Breast epithelium (tissue), 4 donors: ENCODE results near the gene WDR74. TPM values are rescaled to one million over a fixed set of nuclear protein-coding genes. Genes with fewer than 3 reads are reported as not detected.

ENCODE experiments used
- DNase-seq, 2 donors: peaks; one replicate each; pipeline ENCODE4 v3.0.0-alpha.2; 2019; ENCODE audit warnings: low spot score in 2 of 2
- H3K27ac ChIP-seq, 2 donors: fragments of 200-600 bp; sonication (generic) in 1 of 2; one replicate each; pipeline ENCODE4 v1.5.1; 2016 to 2019; ENCODE audit warnings: mild to moderate bottlenecking in 1 of 2
- H3K27me3 ChIP-seq, 2 donors: fragments of 200-600 bp; sonication (generic) in 1 of 2; one replicate each; pipeline versions ENCODE4 v1.5.1 to v1.6.0; 2017 to 2019; ENCODE audit warnings: control low read depth in 1 of 2, mild to moderate bottlenecking in 1 of 2
- H3K36me3 ChIP-seq: fragments of 200-600 bp; one replicate; pipeline ENCODE4 v1.5.1; 2019
- H3K4me1 ChIP-seq, 2 donors: fragments of 200-600 bp; sonication (generic); one replicate each; pipeline ENCODE4 v1.5.1; 2016 to 2019; ENCODE audit warnings: control low read depth in 1 of 2
- H3K4me3 ChIP-seq, 3 donors: fragments of 200-600 bp; sonication (generic); 1 replicate in 2 of 3; 2 replicates in 1 of 3; pipeline ENCODE4 v1.5.1; 2016 to 2019; ENCODE audit warnings: mild to moderate bottlenecking in 3 of 3, moderate library complexity in 2 of 3
- H3K9me3 ChIP-seq, 2 donors: fragments of 200-600 bp; sonication (generic) in 1 of 2; one replicate each; pipeline ENCODE4 v1.5.1; 2016 to 2019; ENCODE audit warnings: control low read depth in 1 of 2
- CTCF ChIP-seq, 3 donors: fragments of 450-650 bp; IDR thresholded peaks; one replicate each; pipeline ENCODE4 v1.5.1; 2016 to 2017; ENCODE audit warnings: antibody characterized with exemption in 3 of 3, mild to moderate bottlenecking in 3 of 3, moderate library complexity in 3 of 3
- POLR2A ChIP-seq: fragments of 450-650 bp; IDR thresholded peaks from one replicate; pipeline ENCODE4 v1.6.1; 2016; ENCODE audit warnings: antibody characterized with exemption, mild to moderate bottlenecking, moderate library complexity
- POLR2AphosphoS5 ChIP-seq, 3 donors: sonication (generic); formaldehyde crosslinking; IDR thresholded peaks; one replicate each; pipeline ENCODE4 v1.6.1; 2017; ENCODE audit warnings: antibody characterized with exemption in 3 of 3
- intact Hi-C: fragments of 100-400 bp; cut with DNase I; formaldehyde crosslinking; loops from one replicate; pipeline ENCODE4 v1.15.1; 2023; ENCODE audit warnings: low total_unique reads
- total RNA-seq, 3 donors: library from RNA; depleted of rRNA; stranded (reverse); fragments of >200 nt; gene quantifications; one replicate each; pipeline ENCODE4 v1.1.0, GENCODE V29; 2016

The WDR74 gene
- total RNA-seq, 3 donors from 2014 or later, result 46.6 to 62.6 (median 48.7) TPM

- peak; percentile 97 to 98 (median 97) for TF ChIP-seq POLR2AphosphoS5 (IDR thresholded peaks at IDR 0.05)
- peak in 1 of 3 donors; percentile 58 for TF ChIP-seq CTCF (IDR thresholded peaks at IDR 0.05)
- TF ChIP-seq POLR2A, result peak; percentile 96
- H3K4me3 ChIP-seq, result peak within 1 kb of the TSS; percentile 97 to 100 (median 99)
- peak; percentile 98 for DNase-seq
- H3K4me1 ChIP-seq, result peaks cover 6 to 7% of the 10 kb centered on the region in 2 donors
- H3K27me3 ChIP-seq, result no peaks in the 10 kb centered on the region
- H3K36me3 ChIP-seq, result no peaks in the 10 kb centered on the region
- intact Hi-C loops, result loop anchor here (5.0 to 10.0 kb wide), 3 partner anchors 48 to 1595 kb away; partner anchors contain the start of genes STX5, TEX54 and WDR74
- peak within 1 kb of the TSS; percentile 94 to 96 for H3K27ac ChIP-seq
- H3K9me3 ChIP-seq, result no peaks in the 10 kb centered on the region
Measured at GRCh38 chr11:62787005-62787759, 52.2 kb downstream of the WDR74 start, which contains the start of gene TMEM179B. TMEM179B (plus strand) TSS chr11:62787402; CDS start chr11:62787432, 30 bp downstream.

- H3K27ac ChIP-seq, result peak overlapping the region; percentile 94 to 96
- H3K27me3 ChIP-seq, result no peaks in the 10 kb centered on the region
- H3K36me3 ChIP-seq, result no peaks in the 10 kb centered on the region
- no peaks in the 10 kb centered on the region for H3K9me3 ChIP-seq
- DNase-seq, result peak; percentile 86 to 91
- TF ChIP-seq POLR2A (no peak), POLR2AphosphoS5 (IDR thresholded peaks at IDR 0.05) (peak in 2 of 3 donors; percentile 21 to 59), CTCF (IDR thresholded peaks at IDR 0.05) (peak; percentile 93 to 97 (median 95))
- H3K4me1 ChIP-seq, result peaks cover 6 to 7% of the 10 kb centered on the region in 2 donors
- intact Hi-C loops, result loop anchor here (5.0 to 10.0 kb wide), 3 partner anchors 48 to 1596 kb away; partner anchors contain the start of genes STX5, TEX54 and WDR74
- H3K4me3 ChIP-seq, result peak overlapping the region; percentile 97 to 100 (median 99)
Measured at GRCh38 chr11:62786318-62787004, 52.9 kb downstream of the WDR74 start.

Other genes with a start within 250 kb of the WDR74 start
- 10 to 100 TPM in 2 of 3 donors, 1 to 10 TPM in 1; 7.7 to 12.1 (median 10.7) TPM for gene TUT1, start 248.1 kb downstream of the WDR74 start, total RNA-seq
- 10 to 100 TPM; 61.3 to 92.8 (median 85.5) TPM for gene MTA2, start 237.7 kb downstream of the WDR74 start, total RNA-seq
- gene EML3, start 226.8 kb downstream of the WDR74 start, total RNA-seq, result 10 to 100 TPM; 34.7 to 58.7 (median 35.7) TPM
- gene ROM1, start 226.3 kb downstream of the WDR74 start, total RNA-seq, result 10 to 100 TPM in 2 of 3 donors, 1 to 10 TPM in 1; 8.5 to 11.5 (median 11.0) TPM
- 10 to 100 TPM; 19.0 to 38.0 (median 29.6) TPM for gene B3GAT3, start 217.6 kb downstream of the WDR74 start, total RNA-seq
- gene GANAB, start 193.0 kb downstream of the WDR74 start, total RNA-seq, result 100 to 1,000 TPM; 114 to 116 (median 116) TPM
- gene INTS5, start 186.3 kb downstream of the WDR74 start, total RNA-seq, result 10 to 100 TPM; 14.6 to 19.0 (median 18.4) TPM
- gene C11orf98, start 174.4 kb downstream of the WDR74 start, total RNA-seq, result 10 to 100 TPM; 22.9 to 42.9 (median 25.2) TPM
- gene CSKMT, start 174.3 kb downstream of the WDR74 start, total RNA-seq, result 10 to 100 TPM in 1 of 3 donors, 1 to 10 TPM in 2; 5.4 to 16.1 (median 5.8) TPM
- 1 to 10 TPM; 7.4 to 9.8 (median 8.3) TPM for gene UQCC3, start 167.9 kb downstream of the WDR74 start, total RNA-seq
- 1 to 10 TPM; 4.3 to 6.0 (median 5.6) TPM for gene LBHD1, start 167.3 kb downstream of the WDR74 start, total RNA-seq
- 100 to 1,000 TPM; 204 to 248 (median 239) TPM for gene UBXN1, start 160.5 kb downstream of the WDR74 start, total RNA-seq
- gene LRRN4CL, start 150.1 kb downstream of the WDR74 start, total RNA-seq, result 10 to 100 TPM in 2 of 3 donors, 1 to 10 TPM in 1; 9.8 to 15.1 (median 13.6) TPM
- gene BSCL2, start 132.2 kb downstream of the WDR74 start, total RNA-seq, result 10 to 100 TPM; 40.2 to 58.4 (median 54.1) TPM
- not detected for gene GNG3, start 131.9 kb downstream of the WDR74 start, total RNA-seq
- 10 to 100 TPM; 22.3 to 24.5 (median 23.6) TPM for gene HNRNPUL2, start 112.1 kb downstream of the WDR74 start, total RNA-seq
- gene TTC9C, start 111.1 kb downstream of the WDR74 start, total RNA-seq, result 10 to 100 TPM; 19.2 to 26.2 (median 25.8) TPM
- gene ZBTB3, start 85.4 kb downstream of the WDR74 start, total RNA-seq, result 1 to 10 TPM; 5.9 to 9.7 (median 9.0) TPM
- gene POLR2G, start 78.0 kb downstream of the WDR74 start, total RNA-seq, result 10 to 100 TPM; 54.2 to 80.6 (median 65.5) TPM
- 10 to 100 TPM; 14.1 to 20.8 (median 20.5) TPM for gene TAF6L, start 68.2 kb downstream of the WDR74 start, total RNA-seq
- 10 to 100 TPM; 61.4 to 66.9 (median 64.9) TPM for gene TMEM179B, start 52.2 kb downstream of the WDR74 start, total RNA-seq
- 10 to 100 TPM; 26.9 to 34.1 (median 29.8) TPM for gene TMEM223, start 47.6 kb downstream of the WDR74 start, total RNA-seq
- gene NXF1, start 34.1 kb downstream of the WDR74 start, total RNA-seq, result 10 to 100 TPM; 74.9 to 89.3 (median 76.4) TPM
- gene STX5, start 7.5 kb downstream of the WDR74 start, total RNA-seq, result 10 to 100 TPM; 30.8 to 42.3 (median 34.2) TPM
- 1 to 10 TPM in 1 of 3 donors, not detected in 2; 1.6 TPM for gene TEX54, start 6.7 kb downstream of the WDR74 start, total RNA-seq
- 100 to 1,000 TPM; 147 to 214 (median 171) TPM for gene SLC3A2, start 41.3 kb upstream of the WDR74 start, total RNA-seq
- gene CHRM1, start 81.8 kb upstream of the WDR74 start, total RNA-seq, result 1 to 10 TPM in 1 of 3 donors, under 1 TPM in 1, not detected in 1; 0.88 to 1.3 TPM
- gene SLC22A6, start 145.4 kb upstream of the WDR74 start, total RNA-seq, result not detected
- gene SLC22A8, start 176.3 kb upstream of the WDR74 start, total RNA-seq, result not detected